Activated naive CD4-positive, alpha-beta T cell treated with anti-CD3 and anti-CD28 coated beads, Interleukin-2, amount 50 U/mL, for 72 hours (primary cell): Measurements from ENCODE around the gene TMEM91. TPM values are rescaled to one million over a fixed set of nuclear protein-coding genes. Genes with fewer than 3 reads are reported as not detected.
A peak's percentile ranks its signal among the peaks of the same experiment; 100 is the strongest.

Experiments
- ATAC-seq, 2 donors: fragments of 150-1000 bp; cut with Tn5 transposase; 2 replicates each; pipeline ENCODE4 v1.10.0; 2021; ENCODE audit warnings: mild to moderate bottlenecking in 2 of 2, moderate library complexity in 2 of 2
- DNase-seq, 2 donors: peaks; one replicate each; pipeline ENCODE4 v3.0.0; 2021 to 2022; ENCODE audit warnings: low spot score in 2 of 2
- H3K27ac Mint-ChIP-seq, 2 donors: one replicate each; pipeline ENCODE4 v1.8.0; 2022; ENCODE audit warnings: mild to moderate bottlenecking in 2 of 2, mixed read lengths in 2 of 2
- H3K36me3 Mint-ChIP-seq, 2 donors: one replicate each; pipeline ENCODE4 v1.8.0; 2022; ENCODE audit warnings: mixed read lengths in 2 of 2
- H3K9me3 Mint-ChIP-seq, 2 donors: one replicate each; pipeline ENCODE4 v1.8.0; 2022; ENCODE audit warnings: mixed read lengths in 2 of 2
- total RNA-seq, 2 donors: library from RNA; stranded (reverse); gene quantifications; one replicate each; pipeline ENCODE4 v1.2.3, GENCODE V29; 2022

The TMEM91 gene
- total RNA-seq, 2 donors from 2014 or later: 8.2 to 11.0 TPM

DNA sequence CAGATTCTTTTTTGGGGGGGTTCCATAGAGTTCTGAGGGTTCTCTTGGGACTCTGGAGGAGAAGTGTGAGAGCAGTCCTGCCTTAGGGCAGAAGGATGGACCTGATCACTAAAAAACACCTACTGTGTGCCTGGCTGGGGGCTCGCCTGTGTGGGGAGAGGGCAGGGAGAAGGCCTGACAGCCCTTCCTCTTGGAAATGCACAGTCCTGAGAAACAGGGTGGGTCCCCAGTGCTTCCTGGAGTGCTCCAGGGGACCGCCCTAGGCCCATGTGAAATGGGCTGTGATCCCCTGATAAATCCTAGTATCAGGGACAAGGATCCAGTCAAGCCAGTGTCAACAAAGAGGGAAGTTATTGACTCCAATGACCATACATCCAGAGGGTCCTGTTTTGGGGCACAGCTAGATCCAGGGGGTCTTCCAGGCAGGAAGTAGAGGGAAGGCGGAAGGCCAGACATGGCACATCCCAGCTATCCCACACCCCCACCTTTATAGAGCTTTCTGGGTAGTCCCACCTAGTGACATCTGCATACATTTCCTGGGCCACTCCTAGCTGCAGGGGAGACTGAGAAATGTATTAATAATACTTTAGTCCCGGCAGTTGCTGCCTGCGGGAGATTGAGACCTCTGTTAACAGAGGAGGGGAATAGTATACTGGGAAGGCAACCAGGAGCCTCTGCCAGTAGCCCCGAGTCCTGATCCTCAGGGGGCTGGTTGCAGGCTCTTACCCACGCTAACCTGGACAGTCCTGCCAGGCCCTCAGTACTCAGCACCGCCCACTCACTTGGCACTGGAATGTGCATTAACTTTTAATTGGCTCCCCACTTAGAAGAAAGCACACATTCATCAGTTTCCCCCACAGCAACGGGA lies 35.0 kb downstream of the TMEM91 start:
- peaks cover 4 to 8% of the 10 kb centered on the region in 2 donors for H3K36me3 Mint-ChIP-seq

DNA sequence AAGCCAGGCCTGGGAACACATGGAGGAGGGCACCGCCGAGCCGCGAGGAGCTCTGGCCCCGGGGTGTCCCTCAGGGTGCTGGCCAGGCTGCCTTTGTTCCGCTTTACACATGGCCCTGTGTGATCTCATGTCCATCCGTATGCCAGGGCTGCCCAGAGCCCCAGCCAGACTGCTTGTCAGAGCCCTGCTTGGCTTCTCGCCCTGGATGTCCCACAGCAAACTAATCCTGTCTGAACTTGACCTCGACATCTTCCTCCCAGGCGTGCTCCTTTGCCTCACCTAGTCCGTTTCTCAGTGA lies 35.6 kb downstream of the TMEM91 start:
- ATAC-seq (no peak), DNase-seq (no peak)
- H3K9me3 Mint-ChIP-seq: no peaks in the 10 kb centered on the region
- peaks cover 4 to 8% of the 10 kb centered on the region in 2 donors for H3K36me3 Mint-ChIP-seq
- H3K27ac Mint-ChIP-seq: no peak overlapping the region

More for the DNA sequence above, 35.0 kb downstream of the TMEM91 start:
- ATAC-seq (no peak), DNase-seq (no peak)
- Mint-ChIP-seq H3K27ac (no peak overlapping the region), H3K9me3 (no peaks in the 10 kb centered on the region)

- peaks cover 4 to 8% of the 10 kb centered on the region in 2 donors for H3K36me3 Mint-ChIP-seq
- no peak for ATAC-seq
- DNase-seq: no peak
- H3K9me3 Mint-ChIP-seq: no peaks in the 10 kb centered on the region
- no peak overlapping the region for H3K27ac Mint-ChIP-seq
These were observed 36.6 kb downstream of the TMEM91 start for GRCh38 chr19:41412953-41413352.

- DNase-seq: no peak
- Mint-ChIP-seq H3K9me3 (no peaks in the 10 kb centered on the region), H3K36me3 (peaks cover 4 to 8% of the 10 kb centered on the region in 2 donors), H3K27ac (peak overlapping the region; percentile 50 to 60)
- no peak for ATAC-seq
These were observed 37.6 kb downstream of the TMEM91 start for GRCh38 chr19:41413947-41414346.

DNA sequence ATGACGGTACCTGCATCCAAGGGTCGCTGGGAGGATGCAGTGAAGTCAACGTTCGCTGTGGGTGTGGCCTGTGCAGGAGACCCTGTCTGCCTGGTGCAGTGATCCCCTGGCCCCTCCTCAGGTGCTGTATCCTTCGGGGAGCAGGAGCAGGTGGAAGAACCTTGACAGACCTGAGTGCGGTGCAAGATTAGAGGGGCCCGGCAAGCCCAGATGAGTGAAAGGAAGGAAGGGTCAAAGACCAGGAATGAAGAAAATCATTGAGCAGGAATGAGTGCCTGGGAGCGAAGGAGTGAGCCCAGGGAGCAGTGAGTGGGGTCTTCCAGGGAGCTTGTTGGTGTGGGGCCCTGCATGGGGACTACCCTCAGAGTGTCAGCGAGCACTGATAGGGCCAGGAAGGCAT lies 38.1 kb downstream of the TMEM91 start:
- ATAC-seq (no peak), DNase-seq (no peak)
- Mint-ChIP-seq H3K36me3 (peaks cover 4 to 8% of the 10 kb centered on the region in 2 donors), H3K27ac (peak overlapping the region; percentile 50 to 61), H3K9me3 (no peaks in the 10 kb centered on the region)

- ATAC-seq: peak in 1 of 2 donors; percentile 46
- H3K36me3 Mint-ChIP-seq: peaks cover 4 to 8% of the 10 kb centered on the region in 2 donors
These were observed 38.8 kb downstream of the TMEM91 start for GRCh38 chr19:41415154-41415571.

DNA sequence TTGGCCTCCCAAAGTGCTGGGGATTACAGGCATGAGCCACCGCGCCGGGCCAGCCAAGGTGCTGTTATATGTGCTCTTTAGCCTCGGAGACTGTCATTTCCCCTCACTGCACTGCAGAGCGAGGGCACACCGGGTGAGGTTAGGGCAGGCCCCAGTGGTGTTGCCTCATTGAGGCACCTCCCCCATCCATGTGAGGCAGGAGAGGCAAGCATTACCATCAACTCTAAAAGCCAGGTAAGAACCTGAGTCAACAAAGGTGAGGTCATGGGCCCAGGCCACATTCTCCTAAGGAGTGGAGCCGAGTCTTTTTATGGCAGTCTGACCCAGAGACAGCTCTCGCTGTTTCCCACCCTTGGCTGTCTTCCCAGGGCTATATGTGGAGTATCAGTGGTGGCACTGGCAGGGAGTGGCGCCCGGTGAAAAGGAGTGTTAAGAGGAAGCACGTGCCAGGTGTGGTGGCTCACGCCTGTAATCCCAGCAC lies 39.9 kb downstream of the TMEM91 start:
- no peaks in the 10 kb centered on the region for H3K9me3 Mint-ChIP-seq
- DNase-seq: no peak
- H3K27ac Mint-ChIP-seq: no peak overlapping the region
- H3K36me3 Mint-ChIP-seq: peaks cover 4 to 8% of the 10 kb centered on the region in 2 donors
- peak in 1 of 2 donors; percentile 73 for ATAC-seq

More at GRCh38 chr19:41415154-41415571, 38.8 kb downstream of the TMEM91 start:
- no peaks in the 10 kb centered on the region for H3K9me3 Mint-ChIP-seq
- no peak for DNase-seq
- H3K27ac Mint-ChIP-seq: peak overlapping the region in 1 of 2 donors; percentile 50

DNA sequence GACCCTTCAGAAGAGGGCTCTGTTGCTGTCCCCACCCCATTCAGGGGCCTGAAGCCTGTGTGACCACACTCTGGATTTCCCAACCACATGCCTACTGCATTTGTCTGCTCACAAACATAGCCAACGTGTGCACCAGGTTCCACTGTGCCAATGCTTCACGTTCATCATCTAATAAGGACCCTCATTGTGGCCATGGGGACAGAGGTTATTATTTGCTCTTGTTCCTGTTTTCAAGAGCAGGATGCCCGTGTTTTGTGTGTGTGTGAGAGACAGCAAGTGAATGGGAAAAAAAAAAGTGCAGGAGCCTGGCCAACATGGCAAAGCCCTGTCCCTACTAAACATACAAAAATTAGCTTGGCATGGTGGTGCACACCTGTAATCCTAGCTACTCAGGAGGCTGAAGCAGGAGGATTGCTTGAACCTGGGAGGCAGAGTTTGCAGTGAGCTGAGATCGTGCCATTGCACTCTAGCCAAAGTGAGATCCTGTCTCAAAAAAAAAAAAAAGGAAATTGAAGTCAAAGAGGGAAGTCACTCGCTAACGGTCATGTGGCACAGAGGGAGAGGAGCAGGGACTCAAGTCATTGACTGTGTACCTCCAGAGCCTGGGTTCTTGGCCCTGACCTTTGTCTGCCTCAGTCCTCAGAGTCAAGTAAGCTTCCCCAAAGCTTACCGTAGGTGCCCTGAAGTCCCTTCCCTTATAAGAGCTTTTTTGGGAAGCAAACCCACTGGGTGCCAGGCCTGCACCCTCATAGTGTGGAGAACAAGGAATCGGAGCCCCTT lies 44.0 kb downstream of the TMEM91 start:
- Mint-ChIP-seq H3K9me3 (no peaks in the 10 kb centered on the region), H3K27ac (no peak overlapping the region), H3K36me3 (no peaks in the 10 kb centered on the region)
- no peak for DNase-seq
- ATAC-seq: no peak

DNA sequence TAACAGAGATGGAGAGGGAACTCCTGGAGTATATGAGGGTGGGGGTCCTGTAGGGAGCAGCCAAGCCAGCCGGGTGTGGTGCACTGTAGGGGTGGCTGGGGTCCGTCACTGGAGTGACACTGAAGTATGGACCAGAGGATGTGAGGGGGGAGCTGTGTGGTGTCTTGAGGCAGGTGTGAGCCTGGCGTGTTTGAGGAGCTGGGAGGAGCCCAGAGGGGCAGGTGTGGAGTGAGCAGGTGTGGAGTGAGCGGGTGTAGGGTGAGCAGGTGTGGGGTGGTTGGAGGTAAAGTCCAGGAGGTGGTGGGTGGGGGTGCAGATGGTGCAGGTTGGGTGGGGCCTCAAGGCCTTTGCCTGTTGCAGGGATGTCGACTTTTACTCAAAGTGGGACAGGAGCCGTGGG lies 45.0 kb downstream of the TMEM91 start:
- Mint-ChIP-seq H3K9me3 (no peaks in the 10 kb centered on the region), H3K36me3 (no peaks in the 10 kb centered on the region), H3K27ac (no peak overlapping the region)
- ATAC-seq (peak in 1 of 2 donors; percentile 20), DNase-seq (no peak)

DNA sequence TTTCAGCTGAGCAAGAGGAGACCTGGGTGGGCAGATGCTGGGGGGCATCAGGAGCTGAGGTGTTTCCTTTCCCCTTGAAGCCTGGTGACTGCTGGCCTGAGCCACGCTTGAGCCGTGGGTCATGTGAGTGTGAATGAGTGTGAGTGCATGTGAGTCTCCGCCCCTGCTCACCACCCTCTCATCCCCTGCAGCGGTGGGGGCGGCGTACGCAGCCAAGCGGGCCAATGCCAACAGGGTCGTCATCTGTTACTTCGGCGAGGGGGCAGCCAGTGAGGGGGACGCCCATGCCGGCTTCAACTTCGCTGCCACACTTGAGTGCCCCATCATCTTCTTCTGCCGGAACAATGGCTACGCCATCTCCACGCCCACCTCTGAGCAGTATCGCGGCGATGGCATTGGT lies 45.6 kb downstream of the TMEM91 start:
- Mint-ChIP-seq H3K27ac (peak overlapping the region in 1 of 2 donors; percentile 6), H3K36me3 (no peaks in the 10 kb centered on the region), H3K9me3 (no peaks in the 10 kb centered on the region)
- DNase-seq (no peak), ATAC-seq (no peak)

DNA sequence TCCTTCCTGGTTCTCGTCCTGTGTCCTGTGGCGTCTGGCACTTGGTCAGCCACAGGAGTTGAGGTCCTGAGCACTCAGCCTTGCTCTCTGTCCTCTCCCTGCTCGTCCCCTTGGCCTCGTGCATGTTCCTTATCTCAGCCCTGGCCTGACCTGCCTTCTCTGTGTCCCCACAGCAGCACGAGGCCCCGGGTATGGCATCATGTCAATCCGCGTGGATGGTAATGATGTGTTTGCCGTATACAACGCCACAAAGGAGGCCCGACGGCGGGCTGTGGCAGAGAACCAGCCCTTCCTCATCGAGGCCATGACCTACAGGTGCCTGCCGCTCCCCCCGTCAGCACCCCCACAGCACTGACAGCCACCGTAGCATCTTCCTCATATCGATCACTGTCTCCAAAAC lies 46.1 kb downstream of the TMEM91 start:
- DNase-seq (no peak), ATAC-seq (no peak)
- Mint-ChIP-seq H3K9me3 (no peaks in the 10 kb centered on the region), H3K27ac (no peak overlapping the region), H3K36me3 (no peaks in the 10 kb centered on the region)

DNA sequence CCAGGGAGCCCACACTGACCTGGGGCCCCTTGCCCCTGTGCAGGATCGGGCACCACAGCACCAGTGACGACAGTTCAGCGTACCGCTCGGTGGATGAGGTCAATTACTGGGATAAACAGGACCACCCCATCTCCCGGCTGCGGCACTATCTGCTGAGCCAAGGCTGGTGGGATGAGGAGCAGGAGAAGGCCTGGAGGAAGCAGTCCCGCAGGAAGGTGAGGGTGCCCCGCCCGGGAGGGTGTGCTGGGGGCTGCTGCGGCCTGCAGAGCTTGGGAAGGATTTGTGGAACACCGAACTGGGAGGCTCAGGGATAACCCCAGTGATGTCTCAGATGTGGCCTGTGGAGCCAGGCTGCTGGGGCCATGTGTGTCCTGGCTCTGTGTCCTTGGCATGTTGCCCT lies 46.6 kb downstream of the TMEM91 start:
- no peaks in the 10 kb centered on the region for H3K36me3 Mint-ChIP-seq

GRCh38 chr19:41424335-41425173 lies 48.2 kb downstream of the TMEM91 start:
- Mint-ChIP-seq H3K27ac (no peak overlapping the region), H3K36me3 (no peaks in the 10 kb centered on the region), H3K9me3 (no peaks in the 10 kb centered on the region)
- no peak for ATAC-seq
- no peak for DNase-seq

More for the DNA sequence above, 46.6 kb downstream of the TMEM91 start:
- H3K27ac Mint-ChIP-seq: no peak overlapping the region
- no peaks in the 10 kb centered on the region for H3K9me3 Mint-ChIP-seq
- DNase-seq: no peak
- ATAC-seq: no peak

- Mint-ChIP-seq H3K27ac (no peak overlapping the region), H3K36me3 (no peaks in the 10 kb centered on the region), H3K9me3 (no peaks in the 10 kb centered on the region)
- ATAC-seq: no peak
- no peak for DNase-seq
These were observed 49.1 kb downstream of the TMEM91 start for GRCh38 chr19:41425174-41426115.

DNA sequence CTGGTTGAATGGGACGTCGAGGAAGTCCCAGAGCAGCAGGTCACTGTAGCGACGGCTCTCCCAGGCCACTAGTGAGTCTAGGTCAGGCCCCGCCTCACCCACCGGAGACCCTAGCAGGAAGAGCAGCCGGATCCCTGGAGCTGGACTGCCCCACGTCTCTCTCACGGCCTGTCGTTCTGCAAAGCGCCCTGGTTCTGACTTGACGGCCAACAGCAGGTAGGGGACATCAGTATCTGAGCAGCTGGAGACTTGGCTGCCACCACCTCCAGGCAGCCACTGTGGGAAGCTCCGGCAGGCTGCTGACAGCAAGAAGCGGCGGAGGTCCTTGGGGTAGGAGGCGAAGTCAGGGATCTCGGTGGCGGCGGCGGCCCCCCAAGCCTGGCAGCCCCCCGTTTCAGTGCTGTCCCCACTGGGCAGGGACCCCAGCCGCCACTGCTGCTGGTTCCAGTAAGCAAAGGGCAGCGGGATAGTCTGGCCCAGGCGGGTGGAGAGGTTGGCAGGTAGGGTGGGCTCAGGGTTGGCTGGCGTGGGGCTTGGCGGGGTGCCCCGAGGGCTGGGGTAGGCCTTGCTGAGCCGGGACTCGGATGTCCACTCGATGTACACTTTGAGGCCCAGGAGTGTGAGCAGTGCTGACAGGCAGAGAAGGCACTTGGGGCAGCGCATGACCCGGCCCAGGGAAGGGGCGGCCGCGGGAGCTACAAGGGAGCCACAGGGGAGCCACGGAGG lies 49.9 kb downstream of the TMEM91 start:
- H3K27ac Mint-ChIP-seq: peak overlapping the region in 1 of 2 donors; percentile 96
- no peaks in the 10 kb centered on the region for H3K9me3 Mint-ChIP-seq
- ATAC-seq (no peak), DNase-seq (no peak)
- H3K36me3 Mint-ChIP-seq: no peaks in the 10 kb centered on the region
